Naive B cell (primary cell): Measurements from ENCODE around the gene CXCL14. TPM values are rescaled to one million over a fixed set of nuclear protein-coding genes. Genes with fewer than 3 reads are reported as not detected.
A peak's percentile ranks its signal among the peaks of the same experiment; 100 is the strongest.

Experiments
- ATAC-seq, 2 donors: fragments of 150-1000 bp; cut with Tn5 transposase; 2 replicates each; pipeline ENCODE4 v1.10.0; 2021; ENCODE audit warnings: low read depth in 2 of 2, mild to moderate bottlenecking in 2 of 2, moderate library complexity in 2 of 2
- DNase-seq: peaks from one replicate; pipeline ENCODE4 v3.0.0; 2022
- H3K27ac Mint-ChIP-seq, 6 donors: one replicate each; pipeline ENCODE4 v1.8.0; 2020 to 2022; ENCODE audit warnings: mild to moderate bottlenecking in 6 of 6, mixed read lengths in 6 of 6, moderate library complexity in 5 of 6, inconsistent platforms in 2 of 6
- H3K27me3 Mint-ChIP-seq, 3 donors: one replicate each; pipeline ENCODE4 v1.8.0; 2021 to 2022; ENCODE audit warnings: mixed read lengths in 3 of 3, mild to moderate bottlenecking in 1 of 3
- H3K36me3 Mint-ChIP-seq, 2 donors: one replicate each; pipeline ENCODE4 v1.8.0; 2020 to 2022; ENCODE audit warnings: mixed read lengths in 2 of 2, inconsistent platforms in 1 of 2, mild to moderate bottlenecking in 1 of 2
- H3K4me1 Mint-ChIP-seq, 3 donors: one replicate each; pipeline ENCODE4 v1.8.0; 2020 to 2022; ENCODE audit warnings: mixed read lengths in 3 of 3, inconsistent platforms in 1 of 3, mild to moderate bottlenecking in 1 of 3, moderate library complexity in 1 of 3
- H3K4me3 Mint-ChIP-seq, 8 donors: one replicate each; pipeline ENCODE4 v1.8.0; 2020 to 2022; ENCODE audit warnings: mild to moderate bottlenecking in 8 of 8, mixed read lengths in 8 of 8, moderate library complexity in 8 of 8, inconsistent platforms in 2 of 8
- H3K9me3 Mint-ChIP-seq, 7 donors: one replicate each; pipeline ENCODE4 v1.8.0; 2020 to 2022; ENCODE audit warnings: mixed read lengths in 7 of 7, mild to moderate bottlenecking in 5 of 7, inconsistent platforms in 2 of 7, moderate library complexity in 1 of 7
- polyA plus RNA-seq, 6 donors: library from polyadenylated mRNA; unstranded; fragments of 300-500 nt; fragmentation: Illumina TruSeq; gene quantifications; one replicate each; pipeline ENCODE4 v1.2.3, GENCODE V29; 2021; ENCODE audit warnings: low read depth in 6 of 6

Gene CXCL14
- polyA plus RNA-seq, 6 donors from 2014 or later, result not detected

DNA sequence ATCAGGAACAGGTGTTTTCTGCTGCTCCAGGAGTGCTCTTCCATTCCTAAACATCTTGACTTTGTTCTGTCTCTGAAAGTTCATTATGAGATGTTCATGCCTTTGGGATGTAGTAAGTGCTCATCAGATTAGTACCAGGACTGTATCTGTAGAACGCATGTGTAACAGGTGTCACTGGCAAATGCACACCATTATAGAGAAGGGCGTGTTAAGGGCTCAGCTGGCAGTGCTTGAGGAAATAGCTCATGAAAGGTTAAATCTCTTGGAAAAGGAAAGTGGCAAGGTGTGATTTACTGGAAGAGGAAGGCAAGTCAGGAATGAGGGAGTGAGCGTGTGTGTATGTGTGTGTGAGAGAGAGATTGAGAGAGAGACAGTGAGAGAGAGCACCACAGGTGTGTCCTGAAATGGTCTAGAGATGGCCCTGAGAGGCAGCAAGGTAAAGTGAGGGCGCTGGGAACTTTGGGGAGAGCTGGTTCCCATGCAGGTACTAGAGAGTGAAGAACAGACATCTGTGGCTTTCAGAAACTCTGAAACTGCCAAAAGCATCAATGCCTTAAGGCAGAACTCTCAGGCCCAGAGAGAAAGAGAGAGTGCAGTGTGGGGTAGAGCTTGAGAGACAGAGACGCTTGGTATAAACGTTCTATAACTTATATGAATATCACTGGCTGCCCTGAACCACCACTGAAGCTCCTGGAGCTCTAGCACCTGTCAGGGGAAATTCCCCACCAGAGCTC, 13.7 kb upstream of the CXCL14 start:
- H3K36me3 Mint-ChIP-seq, result no peaks in the 10 kb centered on the region
- no peaks in the 10 kb centered on the region for H3K4me1 Mint-ChIP-seq
- DNase-seq, result no peak
- H3K27me3 Mint-ChIP-seq, result peaks cover 0 to 30% (median 19%) of the 10 kb centered on the region in 3 donors
- no peaks in the 10 kb centered on the region for H3K9me3 Mint-ChIP-seq
- no peak for ATAC-seq
- no peak overlapping the region for H3K4me3 Mint-ChIP-seq
- no peak overlapping the region for H3K27ac Mint-ChIP-seq

DNA sequence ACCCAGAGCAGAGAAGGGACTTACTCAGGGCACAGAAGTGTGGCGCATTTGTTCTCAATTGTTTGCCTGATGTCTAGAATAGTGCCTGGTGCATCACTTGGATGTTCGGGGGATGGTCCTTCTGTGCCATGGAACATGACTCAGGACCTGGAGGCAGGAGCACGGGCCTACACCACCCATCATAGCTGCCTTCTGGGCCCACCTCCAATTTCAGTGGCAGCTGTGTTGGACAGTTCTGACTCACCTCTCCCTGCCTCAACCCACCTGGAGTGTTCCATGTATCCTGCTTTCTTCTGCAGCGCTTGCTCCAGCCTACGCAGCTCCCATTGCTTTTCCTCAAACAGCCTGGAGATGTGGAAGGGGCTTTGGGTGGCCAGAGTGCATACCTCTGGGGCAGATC, 12.5 kb upstream of the CXCL14 start:
- peaks cover 0 to 25% (median 19%) of the 10 kb centered on the region in 3 donors for H3K27me3 Mint-ChIP-seq
- no peak for DNase-seq
- H3K27ac Mint-ChIP-seq, result peak overlapping the region in 2 of 6 donors; percentile 30 to 34
- no peak overlapping the region for H3K4me3 Mint-ChIP-seq
- ATAC-seq, result no peak
- H3K36me3 Mint-ChIP-seq, result no peaks in the 10 kb centered on the region
- no peaks in the 10 kb centered on the region for H3K9me3 Mint-ChIP-seq
- H3K4me1 Mint-ChIP-seq, result no peaks in the 10 kb centered on the region

DNA sequence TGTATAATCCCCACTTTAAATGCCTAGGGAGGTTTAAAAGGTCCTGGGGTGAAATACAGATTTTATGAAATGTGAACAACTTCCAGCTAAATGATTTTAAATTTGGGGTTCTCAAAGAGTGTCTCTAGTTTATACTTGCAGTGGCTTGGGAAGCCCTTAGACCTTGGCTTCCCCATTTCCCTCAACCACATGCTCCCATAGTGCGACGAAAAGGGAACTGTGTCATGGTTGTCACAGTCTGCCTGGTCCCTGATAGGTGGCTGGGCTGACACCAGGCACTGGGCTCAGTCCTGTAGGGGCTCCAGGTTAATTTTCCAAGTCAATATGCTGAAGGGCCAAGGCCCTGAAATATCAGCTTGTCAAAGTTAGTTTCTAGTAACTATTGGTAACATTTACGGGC, 10.4 kb upstream of the CXCL14 start:
- H3K4me3 Mint-ChIP-seq, result no peak overlapping the region
- DNase-seq (no peak), ATAC-seq (no peak)
- no peaks in the 10 kb centered on the region for H3K36me3 Mint-ChIP-seq
- no peaks in the 10 kb centered on the region for H3K9me3 Mint-ChIP-seq
- no peaks in the 10 kb centered on the region for H3K4me1 Mint-ChIP-seq
- H3K27me3 Mint-ChIP-seq, result peaks cover 6 to 34% (median 20%) of the 10 kb centered on the region in 3 donors
- H3K27ac Mint-ChIP-seq, result no peak overlapping the region

DNA sequence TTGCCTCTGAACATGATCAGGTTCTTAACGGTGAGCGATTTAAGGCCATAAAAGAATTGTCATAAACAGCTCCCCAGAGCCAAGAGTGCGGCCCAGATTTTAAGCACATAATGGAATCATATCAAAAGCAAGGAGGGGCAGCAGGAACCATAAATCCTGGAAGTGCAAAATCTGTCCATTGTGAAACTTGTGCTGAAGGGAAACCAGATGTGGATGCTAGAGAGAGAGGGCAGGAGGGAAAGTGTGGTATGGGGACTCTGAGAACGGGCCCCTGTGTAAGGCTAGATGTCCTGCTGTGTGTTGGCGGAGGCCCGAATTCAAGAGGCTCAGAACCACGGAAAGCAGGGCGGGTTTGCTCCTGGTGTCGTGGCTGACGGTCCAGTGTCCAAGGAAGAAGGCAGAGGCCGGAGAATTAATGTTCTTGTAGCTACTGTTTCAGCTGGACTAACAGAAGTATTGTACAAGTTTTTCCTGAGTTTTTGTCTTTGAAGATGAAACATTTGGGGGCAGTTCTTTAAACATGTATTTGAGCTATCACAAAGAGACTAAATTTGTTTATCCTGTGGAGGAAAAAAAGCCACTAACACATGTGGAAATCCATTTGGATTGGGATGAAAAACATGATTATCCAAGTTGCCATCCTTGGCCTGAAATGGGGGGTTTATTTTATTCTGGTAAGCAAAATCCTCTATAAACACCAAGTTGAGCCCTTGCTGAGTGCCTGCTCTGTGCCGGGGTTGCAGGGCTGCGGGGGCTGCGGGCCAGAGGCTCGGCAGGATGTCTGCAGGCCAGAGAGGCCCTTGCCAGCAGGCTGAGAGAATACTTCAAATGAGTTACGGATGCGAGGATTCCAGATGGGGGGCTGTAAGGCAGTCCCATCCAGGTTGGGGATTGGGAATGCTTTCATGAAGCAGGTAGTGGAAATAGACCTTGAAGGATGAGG, 9.2 kb upstream of the CXCL14 start:
- H3K36me3 Mint-ChIP-seq, result no peaks in the 10 kb centered on the region
- no peaks in the 10 kb centered on the region for H3K9me3 Mint-ChIP-seq
- no peak overlapping the region for H3K4me3 Mint-ChIP-seq
- no peaks in the 10 kb centered on the region for H3K4me1 Mint-ChIP-seq
- H3K27me3 Mint-ChIP-seq, result peaks cover 15 to 40% (median 31%) of the 10 kb centered on the region in 3 donors
- DNase-seq, result no peak
- ATAC-seq, result no peak
- H3K27ac Mint-ChIP-seq, result no peak overlapping the region

DNA sequence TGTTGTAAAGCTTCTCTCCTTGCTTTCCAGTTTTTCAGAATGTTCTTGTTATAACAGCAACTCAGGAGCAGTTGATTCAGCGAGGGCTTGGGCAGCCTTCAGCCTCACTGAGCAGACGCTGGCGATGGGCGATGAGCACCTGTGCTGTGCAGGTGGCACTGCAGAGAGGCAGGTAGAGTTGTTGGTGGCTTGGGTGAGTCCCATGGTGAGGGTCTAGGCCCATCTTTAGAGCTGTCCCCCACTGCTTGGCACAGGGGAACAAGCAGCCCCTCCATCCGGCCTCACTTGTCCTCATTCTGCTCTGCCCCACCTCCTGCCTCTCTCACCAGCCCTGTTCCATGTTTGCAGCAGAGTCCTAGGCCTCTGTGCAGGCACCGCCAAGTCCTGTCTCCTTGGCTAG, 6.1 kb upstream of the CXCL14 start:
- H3K9me3 Mint-ChIP-seq, result no peaks in the 10 kb centered on the region
- no peaks in the 10 kb centered on the region for H3K4me1 Mint-ChIP-seq
- DNase-seq (no peak), ATAC-seq (no peak)
- no peaks in the 10 kb centered on the region for H3K36me3 Mint-ChIP-seq
- no peak overlapping the region for H3K27ac Mint-ChIP-seq
- peaks cover 33 to 47% (median 38%) of the 10 kb centered on the region in 3 donors for H3K27me3 Mint-ChIP-seq
- no peak overlapping the region for H3K4me3 Mint-ChIP-seq

DNA sequence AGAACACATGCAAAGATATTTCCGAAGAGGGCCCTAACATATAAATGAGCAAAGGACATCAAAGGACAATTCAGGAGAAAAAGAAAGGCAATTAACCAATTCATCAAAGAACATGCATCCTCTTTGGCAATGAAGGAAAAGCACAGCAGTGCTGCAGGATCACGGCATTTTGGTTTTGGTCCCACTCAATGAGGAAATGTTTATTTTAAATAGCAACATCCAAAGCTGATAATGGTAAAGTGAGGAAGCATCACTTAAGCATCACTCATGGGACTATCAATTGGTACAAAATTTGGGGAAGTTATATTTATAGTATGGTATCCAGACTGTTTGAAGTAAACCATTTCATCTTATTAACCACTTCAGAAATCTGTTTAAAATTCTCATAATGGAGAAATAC, 5.5 kb upstream of the CXCL14 start:
- Mint-ChIP-seq H3K36me3 (no peaks in the 10 kb centered on the region), H3K9me3 (no peaks in the 10 kb centered on the region), H3K27ac (no peak overlapping the region), H3K27me3 (peaks cover 39 to 53% (median 45%) of the 10 kb centered on the region in 3 donors), H3K4me3 (no peak overlapping the region), H3K4me1 (no peaks in the 10 kb centered on the region)
- ATAC-seq (no peak), DNase-seq (no peak)

DNA sequence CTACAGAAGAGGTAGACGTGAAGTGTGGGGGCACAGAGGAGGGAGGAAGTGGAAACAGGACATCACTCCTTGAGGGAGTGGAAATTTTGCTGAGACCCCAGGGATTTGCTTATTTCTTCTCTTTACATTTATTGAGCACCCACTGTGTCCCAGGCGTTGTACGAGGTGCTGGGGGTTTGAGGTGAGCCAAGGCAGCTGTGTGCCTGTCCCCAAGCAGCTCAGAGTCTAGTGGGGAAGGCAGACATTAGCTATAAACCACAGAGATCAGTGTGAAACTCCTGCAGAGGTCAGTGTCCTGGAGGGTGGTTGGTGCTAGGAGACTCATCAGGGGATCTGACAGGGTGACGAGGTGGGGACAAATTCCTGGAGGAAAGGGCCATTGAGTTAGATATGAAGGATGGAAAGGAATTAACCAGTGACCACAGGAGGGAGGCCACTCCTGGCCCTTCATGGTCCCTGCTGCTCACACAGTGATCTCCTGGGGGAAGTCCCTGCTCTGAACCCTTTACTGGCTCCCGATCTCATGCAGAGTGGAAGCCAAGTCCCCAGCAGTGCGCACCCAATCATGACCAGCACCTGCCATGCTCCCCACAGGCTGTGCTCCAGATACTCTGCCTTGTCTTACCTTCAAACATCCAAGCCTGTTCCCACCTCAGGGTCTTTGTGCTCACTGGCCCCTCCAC, 3.4 kb upstream of the CXCL14 start:
- DNase-seq, result no peak
- Mint-ChIP-seq H3K4me1 (peaks cover 0 to 3% (median 2%) of the 10 kb centered on the region in 3 donors), H3K36me3 (no peaks in the 10 kb centered on the region), H3K9me3 (no peaks in the 10 kb centered on the region), H3K27ac (peak overlapping the region in 1 of 6 donors; percentile 41), H3K4me3 (no peak overlapping the region), H3K27me3 (peaks cover 45 to 65% (median 58%) of the 10 kb centered on the region in 3 donors)
- no peak for ATAC-seq

DNA sequence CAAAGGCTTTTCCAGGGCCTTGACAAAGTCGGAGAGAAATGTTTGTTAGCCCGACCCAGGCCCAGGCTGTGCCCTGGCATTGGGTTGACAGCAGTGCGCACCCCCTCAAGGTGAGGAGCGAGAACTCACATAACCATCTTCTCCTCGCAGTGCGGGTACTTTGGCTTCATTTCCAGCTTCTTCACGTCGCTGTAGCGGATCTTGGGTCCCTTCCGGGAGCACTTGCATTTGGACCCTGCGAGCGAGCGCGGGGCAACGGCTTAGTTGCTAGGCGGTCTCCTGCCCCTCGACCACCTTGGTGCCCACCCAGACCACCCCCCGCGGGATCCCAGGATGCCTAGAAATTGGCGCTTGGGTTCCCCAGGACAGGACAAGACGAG, 496 bp downstream of the CXCL14 start:
- Mint-ChIP-seq H3K4me1 (peaks cover 0 to 3% (median 2%) of the 10 kb centered on the region in 3 donors), H3K36me3 (no peaks in the 10 kb centered on the region), H3K27me3 (peaks cover 37 to 73% (median 65%) of the 10 kb centered on the region in 3 donors), H3K4me3 (no peak overlapping the region), H3K9me3 (no peaks in the 10 kb centered on the region), H3K27ac (no peak overlapping the region)
- no peak for DNase-seq
- ATAC-seq, result no peak

DNA sequence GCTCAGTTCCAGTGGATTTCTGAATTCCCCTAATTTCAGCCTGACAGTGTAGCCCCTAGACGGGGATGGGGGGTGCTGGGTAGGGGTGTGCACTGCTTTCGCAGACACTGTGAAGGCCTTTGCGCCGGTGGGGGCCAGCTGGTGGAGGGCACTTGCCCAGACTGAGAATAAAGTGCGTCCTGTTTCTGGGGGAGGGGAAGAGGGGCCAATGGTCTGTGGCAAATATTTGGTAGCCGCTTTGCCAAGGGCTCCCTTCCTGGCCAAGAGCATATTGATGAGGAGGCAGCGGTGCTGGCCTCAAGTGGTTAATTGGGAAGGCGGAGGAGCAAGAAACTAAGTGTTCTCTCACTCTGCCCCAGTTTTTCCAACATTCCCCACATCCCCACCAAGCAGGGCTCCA, 1.4 kb downstream of the CXCL14 start:
- no peak for DNase-seq
- ATAC-seq, result no peak
- H3K9me3 Mint-ChIP-seq, result no peaks in the 10 kb centered on the region
- peaks cover 0 to 3% (median 2%) of the 10 kb centered on the region in 3 donors for H3K4me1 Mint-ChIP-seq
- no peaks in the 10 kb centered on the region for H3K36me3 Mint-ChIP-seq
- peaks cover 32 to 73% (median 65%) of the 10 kb centered on the region in 3 donors for H3K27me3 Mint-ChIP-seq
- H3K27ac Mint-ChIP-seq, result peak overlapping the region in 1 of 6 donors; percentile 50
- H3K4me3 Mint-ChIP-seq, result no peak overlapping the region

DNA sequence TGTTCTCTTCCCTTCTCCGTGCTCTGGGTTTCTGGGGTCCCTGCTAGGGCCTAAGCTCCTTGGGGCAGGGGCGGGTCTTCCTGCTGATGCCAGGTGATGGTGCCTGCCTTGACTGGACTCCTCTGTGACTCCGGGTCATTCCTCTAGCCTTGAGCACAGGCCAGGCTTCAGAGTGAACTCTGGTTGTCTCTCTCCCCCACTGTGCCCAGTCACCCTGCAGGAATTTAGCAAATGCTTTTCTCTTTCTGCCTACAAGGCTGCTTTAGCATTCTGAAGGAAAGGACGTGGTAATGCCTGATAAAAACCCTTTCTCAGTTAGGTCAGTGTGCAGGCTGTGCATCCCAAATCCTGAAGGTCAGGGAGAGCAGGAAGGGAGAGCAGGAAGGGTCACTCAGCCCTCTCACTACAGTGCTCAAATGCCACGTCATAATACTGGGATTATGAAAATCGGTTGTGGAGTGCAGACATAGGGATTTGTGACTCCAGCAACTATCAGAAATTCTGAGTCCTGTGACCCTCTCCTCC, 2.7 kb downstream of the CXCL14 start:
- no peak overlapping the region for H3K27ac Mint-ChIP-seq
- peaks cover 0 to 3% (median 2%) of the 10 kb centered on the region in 3 donors for H3K4me1 Mint-ChIP-seq
- peaks cover 31 to 71% (median 62%) of the 10 kb centered on the region in 3 donors for H3K27me3 Mint-ChIP-seq
- DNase-seq (no peak), ATAC-seq (no peak)
- H3K36me3 Mint-ChIP-seq, result no peaks in the 10 kb centered on the region
- H3K9me3 Mint-ChIP-seq, result no peaks in the 10 kb centered on the region
- H3K4me3 Mint-ChIP-seq, result no peak overlapping the region

DNA sequence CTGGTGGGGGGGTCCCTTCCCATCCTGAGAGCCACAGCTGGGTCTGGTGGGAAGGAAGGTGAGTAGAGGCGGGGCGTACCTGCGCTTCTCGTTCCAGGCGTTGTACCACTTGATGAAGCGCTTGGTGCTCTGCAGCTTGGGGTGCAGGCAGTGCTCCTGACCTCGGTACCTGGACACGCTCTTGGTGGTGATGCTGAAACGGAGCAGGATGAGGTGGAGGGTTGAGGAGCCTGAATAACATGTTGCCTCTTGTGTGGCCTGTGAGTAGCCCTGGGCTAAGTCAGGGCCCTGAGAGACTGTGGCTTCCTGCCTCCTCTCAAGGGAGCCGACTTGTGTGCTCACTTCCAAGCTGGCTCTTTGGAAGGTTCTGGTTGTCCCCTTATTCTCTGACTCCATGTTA, 4.3 kb downstream of the CXCL14 start:
- no peaks in the 10 kb centered on the region for H3K36me3 Mint-ChIP-seq
- DNase-seq, result no peak
- no peak overlapping the region for H3K27ac Mint-ChIP-seq
- no peak overlapping the region for H3K4me3 Mint-ChIP-seq
- peaks cover 25 to 56% (median 53%) of the 10 kb centered on the region in 3 donors for H3K27me3 Mint-ChIP-seq
- no peak for ATAC-seq
- no peaks in the 10 kb centered on the region for H3K9me3 Mint-ChIP-seq
- H3K4me1 Mint-ChIP-seq, result peaks cover 0 to 3% (median 2%) of the 10 kb centered on the region in 3 donors

DNA sequence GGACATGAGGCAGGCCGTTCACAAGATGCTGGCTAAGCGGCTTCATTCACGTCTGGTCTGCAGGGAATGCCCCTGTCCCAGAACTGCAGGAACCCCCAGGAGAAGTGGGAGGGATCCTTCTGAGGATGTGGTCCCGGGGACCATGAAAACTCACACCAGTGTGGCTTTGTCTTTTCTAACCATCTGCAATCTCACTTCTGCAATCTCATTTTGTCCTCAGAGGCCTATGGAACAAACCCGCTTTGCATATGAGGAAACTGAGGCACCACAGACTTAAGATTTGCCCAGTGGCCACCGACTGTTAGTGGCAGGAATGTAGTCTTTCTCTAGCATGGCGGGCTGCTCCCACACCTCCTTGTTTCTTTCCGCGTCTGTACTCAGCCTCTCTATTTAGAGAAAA, 6.9 kb downstream of the CXCL14 start:
- ATAC-seq, result no peak
- no peak for DNase-seq
- Mint-ChIP-seq H3K9me3 (no peaks in the 10 kb centered on the region), H3K4me3 (no peak overlapping the region), H3K27ac (peak overlapping the region in 1 of 6 donors; percentile 33), H3K27me3 (peaks cover 21 to 41% (median 38%) of the 10 kb centered on the region in 3 donors), H3K4me1 (no peaks in the 10 kb centered on the region), H3K36me3 (no peaks in the 10 kb centered on the region)

DNA sequence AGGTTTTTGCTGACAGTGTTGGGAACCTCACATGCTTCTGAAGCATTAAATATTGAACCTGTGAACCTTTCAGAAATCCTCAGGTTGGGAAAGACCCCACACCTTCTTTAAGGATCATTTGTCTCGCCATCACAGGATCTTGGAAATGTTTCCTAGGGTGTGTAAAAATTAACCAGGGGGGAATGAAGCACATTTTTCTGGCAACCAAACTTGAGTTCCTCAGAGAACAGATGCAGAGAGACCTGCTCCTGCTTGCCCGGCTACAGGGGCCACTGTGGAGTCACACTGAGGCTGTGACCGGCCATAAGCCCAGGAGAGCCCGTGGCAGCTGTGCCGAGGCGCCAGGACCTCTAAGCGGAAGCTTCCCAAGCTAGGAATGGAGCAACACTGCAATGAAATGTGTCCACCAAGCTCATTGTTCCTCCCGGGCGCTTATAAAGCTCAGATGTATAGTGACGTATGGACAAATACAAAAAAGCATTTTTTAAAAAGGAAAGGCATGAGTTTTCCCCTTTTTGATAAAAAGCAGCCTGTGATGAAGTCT, 7.7 kb downstream of the CXCL14 start:
- Mint-ChIP-seq H3K4me3 (no peak overlapping the region), H3K27ac (no peak overlapping the region), H3K4me1 (peaks cover 0 to 3% (median 0%) of the 10 kb centered on the region in 3 donors), H3K36me3 (no peaks in the 10 kb centered on the region), H3K9me3 (no peaks in the 10 kb centered on the region), H3K27me3 (peaks cover 21 to 41% (median 40%) of the 10 kb centered on the region in 3 donors)
- no peak for ATAC-seq
- DNase-seq, result no peak
